Thoracic aorta (tissue), 2 donors: Measurements from ENCODE around the gene ZFYVE16. TPM values are rescaled to one million over a fixed set of nuclear protein-coding genes. Genes with fewer than 3 reads are reported as not detected.
"Not testable (repeated sequence)": the region's sequence is repeated elsewhere in the genome, so short reads cannot be mapped to it uniquely, and the experiment has no call there.

Source experiments
- ATAC-seq: fragments of 150-250 bp; one replicate; pipeline ENCODE4 v1.8.0; 2017; ENCODE audit warnings: low read depth; ENCODE audit not compliant: insufficient number of reproducible peaks, low FRiP score
- DNase-seq: peaks from one replicate; pipeline ENCODE4 v3.0.0-alpha.2; 2020; ENCODE audit warnings: low spot score
- H3K27ac ChIP-seq, 2 donors: fragments of 200-600 bp; sonication (generic); 1 replicate in 1 of 2; 2 replicates in 1 of 2; pipeline ENCODE4 v1.5.1; 2016; ENCODE audit warnings: mild to moderate bottlenecking in 2 of 2, moderate library complexity in 2 of 2
- H3K27me3 ChIP-seq: fragments of 200-600 bp; sonication (generic); replicated peaks from 2 replicates; pipeline ENCODE4 v1.6.0; 2016; ENCODE audit warnings: mild to moderate bottlenecking; ENCODE audit not compliant: insufficient read depth
- H3K36me3 ChIP-seq: fragments of 200-600 bp; sonication (generic); one replicate; pipeline ENCODE4 v1.5.1; 2016
- H3K4me1 ChIP-seq, 2 donors: fragments of 200-600 bp; sonication (generic); 1 replicate in 1 of 2; 2 replicates in 1 of 2; pipeline versions ENCODE4 v1.5.1 to v1.6.0; 2016; ENCODE audit warnings: low read depth in 2 of 2, mild to moderate bottlenecking in 1 of 2; ENCODE audit not compliant: control insufficient read depth in 1 of 2
- H3K4me3 ChIP-seq: fragments of 200-600 bp; sonication (generic); 2 replicates; pipeline ENCODE4 v1.5.1; 2016; ENCODE audit warnings: mild to moderate bottlenecking
- H3K9me3 ChIP-seq: fragments of 200-600 bp; sonication (generic); 2 replicates; pipeline ENCODE4 v1.5.1; 2016
- CTCF ChIP-seq: fragments of 200-600 bp; sonication (generic); IDR thresholded peaks from one replicate; pipeline ENCODE4 v1.5.1; 2019; ENCODE audit warnings: antibody characterized with exemption
- total RNA-seq, 2 donors: library from RNA; depleted of rRNA; stranded (reverse); fragments of >200 nt; gene quantifications; one replicate each; pipeline versions ENCODE4 v1.1.0 to v1.2.3, GENCODE V29; 2016

The ZFYVE16 gene
- total RNA-seq, 2 donors from 2014 or later = 29.0 to 36.8 TPM

GRCh38 chr5:80487829-80488721 is 80.2 kb downstream of the ZFYVE16 start, which contains the start of gene FAM151B:
TSS of gene FAM151B (plus strand) at chr5:80488100. CDS start at chr5:80488124, 24 bp downstream.
- Histone ChIP-seq H3K27ac (peak within 1 kb of the TSS; percentile 64 to 66), H3K9me3 (peaks cover under 1% of the 10 kb centered on the region), H3K4me3 (peak within 1 kb of the TSS; percentile 89), H3K4me1 (peaks cover 5 to 7% of the 10 kb centered on the region in 2 donors), H3K27me3 (no peaks in the 10 kb centered on the region), H3K36me3 (no peaks in the 10 kb centered on the region)
- DNase-seq (peak; percentile 25), ATAC-seq (peak; percentile 75)
- TF ChIP-seq CTCF = peak; percentile 24

GRCh38 chr5:80491296-80491695 is 83.4 kb downstream of the ZFYVE16 start:
- no peak for TF ChIP-seq CTCF
- ATAC-seq (no peak), DNase-seq (no peak)
- H3K36me3 ChIP-seq = no peaks in the 10 kb centered on the region
- H3K27ac ChIP-seq = no peak overlapping the region
- no peak overlapping the region for H3K4me3 ChIP-seq
- no peaks in the 10 kb centered on the region for H3K27me3 ChIP-seq
- peaks cover 5 to 7% of the 10 kb centered on the region in 2 donors for H3K4me1 ChIP-seq
- H3K9me3 ChIP-seq = no peaks in the 10 kb centered on the region

- H3K27me3 ChIP-seq = no peaks in the 10 kb centered on the region
- ATAC-seq (no peak), DNase-seq (no peak)
- no peak overlapping the region for H3K4me3 ChIP-seq
- H3K4me1 ChIP-seq = peaks cover 0 to 5% of the 10 kb centered on the region in 2 donors
- no peak for TF ChIP-seq CTCF
- no peaks in the 10 kb centered on the region for H3K9me3 ChIP-seq
- no peaks in the 10 kb centered on the region for H3K36me3 ChIP-seq
- H3K27ac ChIP-seq = no peak overlapping the region
Observed at GRCh38 chr5:80492741-80493140, 84.9 kb downstream of the ZFYVE16 start.

- not testable (repeated sequence) for H3K4me3 ChIP-seq, H3K9me3 ChIP-seq, DNase-seq, H3K27me3 ChIP-seq, H3K27ac ChIP-seq, H3K4me1 ChIP-seq, H3K36me3 ChIP-seq, ATAC-seq
Observed at GRCh38 chr5:80493443-80493842, 85.6 kb downstream of the ZFYVE16 start.

- H3K36me3 ChIP-seq = no peaks in the 10 kb centered on the region
- TF ChIP-seq CTCF = no peak
- no peaks in the 10 kb centered on the region for H3K4me1 ChIP-seq
- no peaks in the 10 kb centered on the region for H3K9me3 ChIP-seq
- no peak overlapping the region for H3K27ac ChIP-seq
- DNase-seq (no peak), ATAC-seq (no peak)
- no peaks in the 10 kb centered on the region for H3K27me3 ChIP-seq
- H3K4me3 ChIP-seq = no peak overlapping the region
Observed at GRCh38 chr5:80495891-80496290, 88.0 kb downstream of the ZFYVE16 start.
